G401.6 (cell line): Measurements from ENCODE around the gene ZNF366.

Experiments
- FAIRE-seq: peaks from 2 replicates; lab custom pipeline; 2012; peaks lifted over from hg19 to GRCh38; lab: Jason Lieb, UNC

Gene ZNF366

GRCh38 chr5:72519111-72519510, 11.9 kb upstream of the ZNF366 start:
- FAIRE-seq: no peak

GRCh38 chr5:72518001-72518683, 10.9 kb upstream of the ZNF366 start:
- no peak for FAIRE-seq

GRCh38 chr5:72516916-72517315, 9.7 kb upstream of the ZNF366 start:
- no peak for FAIRE-seq

GRCh38 chr5:72515211-72515610, 8.0 kb upstream of the ZNF366 start:
- FAIRE-seq: no peak

GRCh38 chr5:72512593-72512860, 5.3 kb upstream of the ZNF366 start:
- FAIRE-seq: no peak

GRCh38 chr5:72511774-72512592, 4.8 kb upstream of the ZNF366 start:
- no peak for FAIRE-seq

GRCh38 chr5:72511366-72511765, 4.2 kb upstream of the ZNF366 start:
- FAIRE-seq: no peak

GRCh38 chr5:72510610-72511181, 3.5 kb upstream of the ZNF366 start:
- no peak for FAIRE-seq

- FAIRE-seq: no peak
These were observed 2.2 kb upstream of the ZNF366 start for GRCh38 chr5:72509401-72509800.

GRCh38 chr5:72508241-72509170, 1.3 kb upstream of the ZNF366 start:
- FAIRE-seq: no peak

- FAIRE-seq: no peak
These were observed 663 bp upstream of the ZNF366 start for GRCh38 chr5:72507907-72508238.

- FAIRE-seq: no peak
These were observed 1.1 kb downstream of the ZNF366 start for GRCh38 chr5:72506158-72506549.

- FAIRE-seq: no peak
These were observed 1.6 kb downstream of the ZNF366 start for GRCh38 chr5:72505539-72506157.

GRCh38 chr5:72505016-72505415, 2.2 kb downstream of the ZNF366 start:
- FAIRE-seq: no peak

GRCh38 chr5:72503888-72504491, 3.2 kb downstream of the ZNF366 start:
- FAIRE-seq: no peak

GRCh38 chr5:72501488-72501887, 5.7 kb downstream of the ZNF366 start:
- no peak for FAIRE-seq

- no peak for FAIRE-seq
These were observed 7.5 kb downstream of the ZNF366 start for GRCh38 chr5:72499730-72500129.

GRCh38 chr5:72499090-72499489, 8.1 kb downstream of the ZNF366 start:
- FAIRE-seq: no peak

- FAIRE-seq: no peak
These were observed 8.9 kb downstream of the ZNF366 start for GRCh38 chr5:72498284-72498683.

GRCh38 chr5:72497823-72498222, 9.4 kb downstream of the ZNF366 start:
- FAIRE-seq: no peak

GRCh38 chr5:72495410-72495809, 11.8 kb downstream of the ZNF366 start:
- no peak for FAIRE-seq

GRCh38 chr5:72494623-72495124, 12.5 kb downstream of the ZNF366 start:
- no peak for FAIRE-seq
